ENCODE results near the gene ELAC2.
"Not testable (repeated sequence)": the region's sequence is repeated elsewhere in the genome, so short reads cannot be mapped to it uniquely, and the experiment has no call there.

ELAC2 gene

GRCh38 chr17:12990926-12991325 lies 26.9 kb downstream of the ELAC2 start:
- no peaks in the 10 kb centered on the region for H3K9me3 Mint-ChIP-seq
- no peak for DNase-seq
- no peaks in the 10 kb centered on the region for H3K4me1 Mint-ChIP-seq (ENCODE audit: low read depth)
- H3K36me3 Mint-ChIP-seq (ENCODE audit: low read depth), result peaks cover 72% of the 10 kb centered on the region
- peak overlapping the region; percentile 22 for H3K27ac Mint-ChIP-seq
- H3K4me3 Mint-ChIP-seq, result no peak overlapping the region
- no peaks in the 10 kb centered on the region for H3K27me3 Mint-ChIP-seq

- H3K4me3 Mint-ChIP-seq, result no peak overlapping the region
- H3K36me3 Mint-ChIP-seq (ENCODE audit: low read depth), result peaks cover 65% of the 10 kb centered on the region
- H3K9me3 Mint-ChIP-seq, result no peaks in the 10 kb centered on the region
- no peaks in the 10 kb centered on the region for H3K27me3 Mint-ChIP-seq
- H3K27ac Mint-ChIP-seq, result no peak overlapping the region
- H3K4me1 Mint-ChIP-seq (ENCODE audit: low read depth), result no peaks in the 10 kb centered on the region
- no peak for DNase-seq
Measured at GRCh38 chr17:12990041-12990808, 27.6 kb downstream of the ELAC2 start.

- H3K27me3 Mint-ChIP-seq, result no peaks in the 10 kb centered on the region
- H3K4me3 Mint-ChIP-seq, result no peak overlapping the region
- no peak overlapping the region for H3K27ac Mint-ChIP-seq
- no peaks in the 10 kb centered on the region for H3K9me3 Mint-ChIP-seq
- DNase-seq, result no peak
- H3K4me1 Mint-ChIP-seq (ENCODE audit: low read depth), result no peaks in the 10 kb centered on the region
- peaks cover 34% of the 10 kb centered on the region for H3K36me3 Mint-ChIP-seq (ENCODE audit: low read depth)
Measured at GRCh38 chr17:12987120-12987519, 30.7 kb downstream of the ELAC2 start.

- DNase-seq, result no peak
- no peaks in the 10 kb centered on the region for H3K9me3 Mint-ChIP-seq
- H3K27me3 Mint-ChIP-seq, result peaks cover 4% of the 10 kb centered on the region
- no peak overlapping the region for H3K4me3 Mint-ChIP-seq
- no peak overlapping the region for H3K27ac Mint-ChIP-seq
- H3K4me1 Mint-ChIP-seq (ENCODE audit: low read depth), result no peaks in the 10 kb centered on the region
- peaks cover 19% of the 10 kb centered on the region for H3K36me3 Mint-ChIP-seq (ENCODE audit: low read depth)
Measured at GRCh38 chr17:12985431-12986293, 32.2 kb downstream of the ELAC2 start.

- no peak for DNase-seq
- Mint-ChIP-seq H3K27ac (no peak overlapping the region), H3K4me3 (no peak overlapping the region), H3K9me3 (no peaks in the 10 kb centered on the region), H3K4me1 (ENCODE audit: low read depth) (no peaks in the 10 kb centered on the region), H3K27me3 (peaks cover 9% of the 10 kb centered on the region), H3K36me3 (ENCODE audit: low read depth) (peaks cover 5% of the 10 kb centered on the region)
Measured at GRCh38 chr17:12983991-12984884, 33.6 kb downstream of the ELAC2 start.

GRCh38 chr17:12982224-12982623 lies 35.6 kb downstream of the ELAC2 start:
- no peak for DNase-seq
- Mint-ChIP-seq H3K4me1 (ENCODE audit: low read depth) (no peaks in the 10 kb centered on the region), H3K9me3 (no peaks in the 10 kb centered on the region), H3K36me3 (ENCODE audit: low read depth) (no peaks in the 10 kb centered on the region), H3K27me3 (peaks cover 25% of the 10 kb centered on the region), H3K4me3 (no peak overlapping the region), H3K27ac (no peak overlapping the region)

- H3K27me3 Mint-ChIP-seq, result peaks cover 39% of the 10 kb centered on the region
- H3K4me1 Mint-ChIP-seq (ENCODE audit: low read depth), result no peaks in the 10 kb centered on the region
- no peaks in the 10 kb centered on the region for H3K36me3 Mint-ChIP-seq (ENCODE audit: low read depth)
- no peaks in the 10 kb centered on the region for H3K9me3 Mint-ChIP-seq
- H3K4me3 Mint-ChIP-seq, result no peak overlapping the region
- DNase-seq, result no peak
- no peak overlapping the region for H3K27ac Mint-ChIP-seq
Measured at GRCh38 chr17:12979826-12980500, 37.9 kb downstream of the ELAC2 start.

- Mint-ChIP-seq H3K4me3 (no peak overlapping the region), H3K36me3 (ENCODE audit: low read depth) (no peaks in the 10 kb centered on the region), H3K27ac (no peak overlapping the region), H3K4me1 (ENCODE audit: low read depth) (peaks cover 2% of the 10 kb centered on the region), H3K27me3 (peaks cover 45% of the 10 kb centered on the region), H3K9me3 (no peaks in the 10 kb centered on the region)
- no peak for DNase-seq
Measured at GRCh38 chr17:12979246-12979645, 38.6 kb downstream of the ELAC2 start.

- not testable (repeated sequence) for DNase-seq; H3K4me3 Mint-ChIP-seq; H3K9me3 Mint-ChIP-seq; H3K27ac Mint-ChIP-seq; H3K36me3 Mint-ChIP-seq (ENCODE audit: low read depth); H3K4me1 Mint-ChIP-seq (ENCODE audit: low read depth)
- peaks cover 48% of the 10 kb centered on the region for H3K27me3 Mint-ChIP-seq
Measured at GRCh38 chr17:12978787-12979186, 39.0 kb downstream of the ELAC2 start.

GRCh38 chr17:12977008-12977751 lies 40.6 kb downstream of the ELAC2 start:
- H3K27ac Mint-ChIP-seq, result no peak overlapping the region
- DNase-seq, result no peak
- no peaks in the 10 kb centered on the region for H3K9me3 Mint-ChIP-seq
- peaks cover 3% of the 10 kb centered on the region for H3K4me1 Mint-ChIP-seq (ENCODE audit: low read depth)
- no peak overlapping the region for H3K4me3 Mint-ChIP-seq
- H3K36me3 Mint-ChIP-seq (ENCODE audit: low read depth), result no peaks in the 10 kb centered on the region
- peaks cover 58% of the 10 kb centered on the region for H3K27me3 Mint-ChIP-seq

GRCh38 chr17:12974005-12974531 lies 43.8 kb downstream of the ELAC2 start:
- H3K4me3 Mint-ChIP-seq, result no peak overlapping the region
- DNase-seq, result no peak
- H3K27me3 Mint-ChIP-seq, result peaks cover 73% of the 10 kb centered on the region
- no peaks in the 10 kb centered on the region for H3K9me3 Mint-ChIP-seq
- H3K36me3 Mint-ChIP-seq (ENCODE audit: low read depth), result no peaks in the 10 kb centered on the region
- no peak overlapping the region for H3K27ac Mint-ChIP-seq
- H3K4me1 Mint-ChIP-seq (ENCODE audit: low read depth), result peaks cover 3% of the 10 kb centered on the region

- peaks cover 3% of the 10 kb centered on the region for H3K4me1 Mint-ChIP-seq (ENCODE audit: low read depth)
- peaks cover 73% of the 10 kb centered on the region for H3K27me3 Mint-ChIP-seq
- H3K9me3 Mint-ChIP-seq, result no peaks in the 10 kb centered on the region
- no peak overlapping the region for H3K4me3 Mint-ChIP-seq
- no peak overlapping the region for H3K27ac Mint-ChIP-seq
- H3K36me3 Mint-ChIP-seq (ENCODE audit: low read depth), result no peaks in the 10 kb centered on the region
- DNase-seq, result no peak
Measured at GRCh38 chr17:12973496-12974004, 44.3 kb downstream of the ELAC2 start.

- Mint-ChIP-seq H3K9me3 (no peaks in the 10 kb centered on the region), H3K36me3 (ENCODE audit: low read depth) (no peaks in the 10 kb centered on the region), H3K4me1 (ENCODE audit: low read depth) (no peaks in the 10 kb centered on the region), H3K27me3 (peaks cover 37% of the 10 kb centered on the region), H3K27ac (no peak overlapping the region), H3K4me3 (no peak overlapping the region)
- no peak for DNase-seq
Measured at GRCh38 chr17:12967962-12968361, 49.9 kb downstream of the ELAC2 start.

Data from activated T-cell treated with anti-CD3 and anti-CD28 coated beads, Interleukin-2, amount 50 U/mL, for 24 hours (primary cell).